NT2/D1 (cell line): ENCODE measurements around the gene ANKRD33.

Experiments used
- SUZ12 ChIP-seq: IDR thresholded peaks from 2 replicates; pipeline ENCODE4 v1.6.1; 2011; ENCODE audit not compliant: insufficient read length, insufficient read depth; ENCODE audit errors: extremely low read depth
- YY1 ChIP-seq: IDR thresholded peaks from 2 replicates; pipeline ENCODE4 v1.6.1; 2011; ENCODE audit not compliant: insufficient read length, insufficient read depth
- ZNF274 ChIP-seq: IDR thresholded peaks from 2 replicates; pipeline ENCODE4 v1.6.1; 2011; ENCODE audit warnings: mild to moderate bottlenecking, low read depth, low read length

- TF ChIP-seq SUZ12 (no peak), ZNF274 (no peak), YY1 (no peak)
These were observed 22.8 kb downstream of the ANKRD33 start for GRCh38 chr12:51910691-51911090.
